K562 (cell line): ENCODE data around the gene IFIT5. TPM values are rescaled to one million over a fixed set of nuclear protein-coding genes. Genes with fewer than 3 reads are reported as not detected.

Source experiments
- ATAC-seq: fragments of 200-7000 bp; cut with Tn5 transposase; 3 replicates; pipeline ENCODE4 v1.9.1; 2020; ENCODE audit warnings: moderate library complexity
- BruUV-seq: library from RNA; stranded (reverse); fragments of 400-500 nt; replicated peaks from 2 replicates; lab custom pipeline; 2021; lab: Mats Ljungman, UMichigan
- CTCF ChIA-PET: fragments of 300-600 bp; formaldehyde crosslinking; extraction: SDS; loops from one replicate; lab custom pipeline; 2021; ENCODE audit warnings: low intra/inter-chr PET ratio; lab: Yijun Ruan, JAX
- POLR2A ChIA-PET: fragments of 300-600, 350-650 bp; sonication (Branson Sonifier 250); formaldehyde crosslinking; extraction: SDS; loops from one replicate; lab custom pipeline; 2021; ENCODE audit warnings: antibody characterized with exemption, inconsistent platforms; lab: Yijun Ruan, JAX
- DNase-seq, 4 experiments: peaks; one replicate each; pipeline versions ENCODE4 v3.0.0 to v3.0.0-alpha.2; 2011 to 2018; ENCODE audit warnings: low spot score in 3 of 4, mixed read lengths in 3 of 4; ENCODE audit errors: extremely low read depth in 1 of 4
- FAIRE-seq: peaks from 2 replicates; lab custom pipeline; 2011; peaks lifted over from hg19 to GRCh38; lab: Jason Lieb, UNC
- H2AFZ ChIP-seq: 2 replicates; pipeline ENCODE4 v1.6.0; 2011; ENCODE audit warnings: low read depth, low read length, control low read depth, inconsistent platforms
- H3K27ac ChIP-seq: fragments of 200-600 bp; 3 replicates; pipeline ENCODE4 v1.8.0; 2011; ENCODE audit warnings: low read depth, mild to moderate bottlenecking, control low read depth, inconsistent platforms, low read length, moderate library complexity, mixed read lengths; ENCODE audit errors: extremely low read depth
- H3K27me3 ChIP-seq, 2 experiments: fragments of 300-600 bp in 1 of 2; 2 replicates in 1 of 2; 3 replicates in 1 of 2; pipeline versions ENCODE4 v1.6.0 to v1.8.0; 2011; ENCODE audit warnings: inconsistent platforms in 2 of 2, low read length in 2 of 2, mild to moderate bottlenecking in 1 of 2, mixed read lengths in 1 of 2, moderate library complexity in 1 of 2; ENCODE audit not compliant: control insufficient read depth in 2 of 2, insufficient read depth in 2 of 2
- H3K36me3 ChIP-seq: fragments of 300-600 bp; 3 replicates; pipeline ENCODE4 v1.8.0; 2011; ENCODE audit warnings: mild to moderate bottlenecking, low read length, inconsistent platforms; ENCODE audit not compliant: control insufficient read depth, insufficient read depth
- H3K4me1 ChIP-seq, 2 experiments: fragments of 200-600 bp in 1 of 2; replicated peaks in 1 of 2; 2 replicates in 1 of 2; 3 replicates in 1 of 2; pipeline versions ENCODE4 v1.5.1 to v1.8.0; 2011; ENCODE audit warnings: inconsistent platforms in 2 of 2, low read length in 2 of 2, mild to moderate bottlenecking in 1 of 2, mixed read lengths in 1 of 2, moderate library complexity in 1 of 2; ENCODE audit not compliant: control insufficient read depth in 2 of 2, insufficient read depth in 2 of 2
- H3K4me2 ChIP-seq: 2 replicates; pipeline ENCODE4 v1.6.1; 2011; ENCODE audit warnings: low read length, control low read depth, inconsistent platforms, mixed read lengths; ENCODE audit not compliant: insufficient read depth
- H3K4me3 ChIP-seq: fragments of 200-600 bp; sonication (generic), shearing (Covaris generic); 2 replicates; pipeline ENCODE4 v1.5.1; 2016; ENCODE audit warnings: control low read depth, inconsistent platforms
- H3K79me2 ChIP-seq: fragments of 200-600 bp; 3 replicates; pipeline ENCODE4 v1.8.0; 2011; ENCODE audit warnings: low read length, inconsistent platforms; ENCODE audit not compliant: control insufficient read depth, insufficient read depth
- H3K9ac ChIP-seq, 2 experiments: 2 replicates each; pipeline versions ENCODE4 v1.6.0 to v1.6.1; 2011; ENCODE audit warnings: low read depth in 2 of 2, low read length in 2 of 2, control low read depth in 1 of 2, inconsistent platforms in 1 of 2, mild to moderate bottlenecking in 1 of 2, mixed read lengths in 1 of 2; ENCODE audit not compliant: insufficient read depth in 1 of 2
- H3K9me1 ChIP-seq: one replicate; pipeline ENCODE4 v1.6.0; 2011; ENCODE audit warnings: inconsistent platforms, mild to moderate bottlenecking, low read length, moderate library complexity; ENCODE audit not compliant: control insufficient read depth, insufficient read depth
- H3K9me3 ChIP-seq: replicated peaks from 2 replicates; pipeline ENCODE4 v1.5.1; 2011; ENCODE audit warnings: low read depth, low read length, inconsistent platforms; ENCODE audit not compliant: control insufficient read depth, insufficient read depth
- H4K20me1 ChIP-seq: replicated peaks from 2 replicates; pipeline ENCODE4 v1.6.1; 2011; ENCODE audit warnings: low read length, inconsistent platforms, mixed read lengths; ENCODE audit not compliant: control insufficient read depth, insufficient read depth
- BMI1 ChIP-seq: fragments of 150-350 bp; IDR thresholded peaks from 2 replicates; pipeline ENCODE4 v1.6.1; 2014; ENCODE audit warnings: low read length
- FOXK1 ChIP-seq: sonication (generic); formaldehyde crosslinking; IDR thresholded peaks from 2 replicates; pipeline ENCODE4 v1.8.0; 2022; ENCODE audit warnings: missing genetic modification reagents, mild to moderate bottlenecking, borderline replicate concordance
- GATAD2B ChIP-seq: fragments of 450-650 bp; IDR thresholded peaks from 2 replicates; pipeline ENCODE4 v1.6.1; 2017; ENCODE audit warnings: mild to moderate bottlenecking, borderline replicate concordance
- MED1 ChIP-seq: sonication (generic); formaldehyde crosslinking; IDR thresholded peaks from 2 replicates; pipeline ENCODE4 v1.8.1; 2023; ENCODE audit warnings: missing genetic modification reagents, borderline replicate concordance
- MYC ChIP-seq, 2 experiments: fragments of 250-450 bp in 1 of 2; sonication (Bioruptor Pico) in 1 of 2; IDR thresholded peaks; 2 replicates each; pipeline versions ENCODE4 v1.5.1 to v1.6.1; 2012 to 2021; ENCODE audit warnings: low read depth in 2 of 2, borderline replicate concordance in 1 of 2, improper control_type of control experiment in 1 of 2, low read length in 1 of 2, mild to moderate bottlenecking in 1 of 2, moderate library complexity in 1 of 2
- NELFE ChIP-seq: IDR thresholded peaks from 2 replicates; pipeline ENCODE4 v1.6.1; 2011; ENCODE audit warnings: mild to moderate bottlenecking; ENCODE audit not compliant: insufficient read depth, insufficient read length
- RFX5 ChIP-seq: IDR thresholded peaks from 2 replicates; pipeline ENCODE4 v1.6.1; 2011; ENCODE audit warnings: low read depth, mild to moderate bottlenecking, improper control_type of control experiment, low read length
- SIN3A ChIP-seq, 2 experiments: fragments of 150-350 bp in 1 of 2; IDR thresholded peaks; 2 replicates each; pipeline ENCODE4 v1.6.1; 2011 to 2016; ENCODE audit warnings: borderline replicate concordance in 2 of 2, low read depth in 2 of 2, low read length in 2 of 2, mild to moderate bottlenecking in 2 of 2, moderate library complexity in 2 of 2; ENCODE audit not compliant: control insufficient read depth in 1 of 2
- SMARCA4 ChIP-seq: fragments of 450-650 bp; IDR thresholded peaks from 2 replicates; pipeline ENCODE4 v1.6.1; 2016
- SNAPC5 ChIP-seq: fragments of 250-450 bp; sonication (Bioruptor Pico); IDR thresholded peaks from 2 replicates; pipeline ENCODE4 v1.8.0; 2021; ENCODE audit warnings: moderate library complexity, mild to moderate bottlenecking, inconsistent platforms
- TGIF2 ChIP-seq: sonication (generic); formaldehyde crosslinking; IDR thresholded peaks from 2 replicates; pipeline ENCODE4 v1.8.1; 2022; ENCODE audit warnings: mild to moderate bottlenecking, missing genetic modification reagents, moderate library complexity
- USF2 ChIP-seq: sonication (generic); formaldehyde crosslinking; IDR thresholded peaks from 2 replicates; pipeline ENCODE4 v1.5.0; 2020; ENCODE audit warnings: missing genetic modification reagents
- ZBTB1 ChIP-seq: sonication (generic); formaldehyde crosslinking; IDR thresholded peaks from 2 replicates; pipeline ENCODE4 v1.8.1; 2023; ENCODE audit warnings: missing genetic modification reagents, low read depth, mild to moderate bottlenecking, borderline replicate concordance
- ZFPM2 ChIP-seq: fragments of 250-450 bp; sonication (Bioruptor Pico); IDR thresholded peaks from 2 replicates; pipeline ENCODE4 v1.5.1; 2022; ENCODE audit warnings: mild to moderate bottlenecking
- ZNF431 ChIP-seq: sonication (generic); formaldehyde crosslinking; IDR thresholded peaks from 2 replicates; pipeline ENCODE4 v1.8.0; 2022; ENCODE audit warnings: mild to moderate bottlenecking, missing genetic modification reagents
- WGBS: fragments of 100-300 bp; shearing (Covaris generic); methylation state at CpG from one replicate; pipeline ENCODE4 v1.1.6; 2016; ENCODE audit warnings: low coverage, mixed read lengths; ENCODE audit not compliant: insufficient coverage; ENCODE audit errors: missing lambda C conversion rate; 5-methylcytosine and 5-hydroxymethylcytosine counted together
- in situ Hi-C: fragments of 300-500 bp; cut with MboI; formaldehyde crosslinking; loops from 4 replicates; pipeline ENCODE4 v1.15.0; 2018; ENCODE audit warnings: inconsistent platforms, mixed read lengths
- intact Hi-C: fragments of 100-400 bp; cut with micrococcal nuclease; formaldehyde crosslinking; loops from 2 replicates; pipeline ENCODE4 v1.14.2; 2022
- polyA plus RNA-seq, 8 experiments: library from polyadenylated mRNA; depleted of rRNA in 4 of 8; stranded (reverse) in 5 of 8; unstranded in 3 of 8; fragments of >200 nt; fragmentation: Nextera tagmentation in 2 of 8; fragmentation: Illumina TruSeq in 1 of 8; extraction: Ambion mirVana in 2 of 8; extraction: Trizol in 1 of 8; gene quantifications; 2 replicates each; pipeline versions ENCODE4 v1.2.1 to v1.2.3, GENCODE V29; 2011 to 2014; ENCODE audit warnings: inconsistent platforms in 1 of 8, missing spikeins in 1 of 8
- total RNA-seq, 7 experiments: library from RNA; depleted of rRNA in 6 of 7; stranded (reverse); fragments of >200 nt in 6 of 7; fragmentation: Illumina TruSeq in 2 of 7; extraction: Trizol in 2 of 7; gene quantifications; 2 replicates each; pipeline versions ENCODE4 v1.2.1 to v1.2.3, GENCODE V29; 2011 to 2021; ENCODE audit warnings: low replicate concordance in 1 of 7

IFIT5 gene
- total and polyA plus RNA-seq, 9 of the 15 experiments (the other 6 are each of a cell fraction or from before 2014, with no cell fraction given) = 0.04 to 0.11 (median 0.06) TPM; not detected in 5

GRCh38 chr10:89458291-89458690, 43.9 kb downstream of the IFIT5 start:
- CTCF ChIA-PET = no interaction called here
- in situ Hi-C loops = no loop called here
- H3K4me3 ChIP-seq = no peak overlapping the region
- no peaks in the 10 kb centered on the region for H4K20me1 ChIP-seq
- no peaks in the 10 kb centered on the region for H3K9me1 ChIP-seq
- DNase-seq (no peak), ATAC-seq (no peak), FAIRE-seq (no peak)
- no peak overlapping the region for H3K27ac ChIP-seq
- H3K9ac ChIP-seq = no peak overlapping the region
- no peaks in the 10 kb centered on the region for H3K9me3 ChIP-seq
- H3K4me1 ChIP-seq = no peaks in the 10 kb centered on the region
- no peak overlapping the region for H3K4me2 ChIP-seq
- 3% methylated on average over 3 of the region's 3 CpGs for WGBS
- intact Hi-C loops = no loop called here
- H3K36me3 ChIP-seq = no peaks in the 10 kb centered on the region
- H3K27me3 ChIP-seq = no peaks in the 10 kb centered on the region
- no peak overlapping the region for H2AFZ ChIP-seq
- no peaks in the 10 kb centered on the region for H3K79me2 ChIP-seq
- no TSS peak for BruUV-seq
- TF ChIP-seq MYC (IDR thresholded peaks at IDR 0.05; ENCODE audit: low read depth, low read length) = no peak
- TF ChIP-seq MYC (CRISPR knock-in tag; IDR thresholded peaks at IDR 0.05; ENCODE audit: borderline replicate concordance, low read depth) = no peak
- TF ChIP-seq SIN3A (IDR thresholded peaks at IDR 0.05; ENCODE audit: borderline replicate concordance in 2 of 2, control insufficient read depth in 1 of 2, low read depth in 2 of 2, low read length in 2 of 2) = no peak
- TF ChIP-seq FOXK1 (CRISPR knock-in tag) = no peak
- TF ChIP-seq USF2 = no peak
- no peak for TF ChIP-seq MED1
- TF ChIP-seq NELFE = no peak
- no peak for TF ChIP-seq TGIF2 (CRISPR knock-in tag)
- TF ChIP-seq ZBTB1 (CRISPR knock-in tag) = no peak
- no peak for TF ChIP-seq BMI1
- TF ChIP-seq GATAD2B = no peak
- no peak for TF ChIP-seq SMARCA4
- TF ChIP-seq RFX5 = no peak
- no peak for TF ChIP-seq ZNF431 (CRISPR knock-in tag)
- TF ChIP-seq SNAPC5 (CRISPR knock-in tag) = no peak
- TF ChIP-seq ZFPM2 (CRISPR knock-in tag) = no peak
- TF ChIP-seq, all 486 proteins: peak for 0
- POLR2A ChIA-PET = no interaction called here
